SK-N-MC (cell line): ENCODE measurements around the gene PRKN.

ENCODE experiments used
- EZH2 ChIP-seq: fragments of 200-600 bp; sonication (generic); IDR thresholded peaks from one replicate; pipeline ENCODE4 v1.6.1; 2017; ENCODE audit warnings: antibody characterized with exemption
- FOXP2 ChIP-seq: optimal IDR thresholded peaks from 2 replicates; pipeline ENCODE3; 2011; ENCODE audit warnings: mild to moderate bottlenecking, moderate library complexity; ENCODE audit not compliant: insufficient read depth; ENCODE audit errors: extremely low read length, control extremely low read depth
- POLR2AphosphoS5 ChIP-seq: IDR thresholded peaks from 2 replicates; pipeline ENCODE4 v1.6.1; 2012; ENCODE audit warnings: mild to moderate bottlenecking, low read depth, low read length, borderline replicate concordance

GRCh38 chr6:162358625-162359024 lies 368.9 kb downstream of the PRKN start:
- no peak for TF ChIP-seq EZH2
- TF ChIP-seq POLR2AphosphoS5: no peak
- no peak for TF ChIP-seq FOXP2
